ENCODE measurements around the gene TNNI3K.

TNNI3K gene

DNA sequence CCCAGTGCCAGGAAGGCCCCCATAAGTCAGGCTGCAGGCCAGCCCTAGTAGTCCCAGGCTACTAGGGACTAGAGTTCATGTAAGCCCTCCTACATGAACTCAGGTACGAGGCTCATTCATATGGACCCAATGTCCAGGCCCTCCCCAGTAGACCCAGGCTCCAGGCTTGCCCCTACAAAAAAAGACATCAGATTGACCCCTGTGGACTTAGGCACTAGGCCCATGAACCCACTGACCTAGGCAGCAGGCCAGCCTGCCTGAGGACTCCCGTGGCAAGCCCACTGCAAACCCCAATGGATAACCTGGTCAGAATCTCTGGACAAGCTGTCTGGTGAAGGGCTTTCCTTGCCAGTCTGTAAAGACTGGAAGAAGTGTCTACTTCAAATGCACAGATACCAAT, 51.2 kb downstream of the TNNI3K start:
- no peak for DNase-seq (ENCODE audit: low spot score)

DNA sequence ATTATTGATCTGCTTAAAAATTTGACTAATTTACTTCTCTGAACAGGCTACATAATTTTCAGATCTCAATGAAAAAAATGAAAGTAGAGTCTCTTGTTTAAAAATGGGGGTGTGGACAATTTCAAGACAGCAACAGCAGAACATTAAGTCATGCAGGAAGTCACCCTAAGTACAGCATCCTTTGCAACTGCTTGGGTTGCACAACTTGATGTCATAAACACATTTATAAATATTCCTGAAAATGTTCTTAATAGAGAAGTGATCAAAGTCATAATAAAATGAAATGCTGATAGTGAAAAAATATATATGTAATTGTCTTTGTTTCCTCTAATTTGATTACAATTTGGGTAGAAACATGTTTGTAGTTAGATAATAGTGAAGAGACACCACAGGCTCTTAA, 79.3 kb downstream of the TNNI3K start:
- no peak for DNase-seq (ENCODE audit: low spot score)

DNA sequence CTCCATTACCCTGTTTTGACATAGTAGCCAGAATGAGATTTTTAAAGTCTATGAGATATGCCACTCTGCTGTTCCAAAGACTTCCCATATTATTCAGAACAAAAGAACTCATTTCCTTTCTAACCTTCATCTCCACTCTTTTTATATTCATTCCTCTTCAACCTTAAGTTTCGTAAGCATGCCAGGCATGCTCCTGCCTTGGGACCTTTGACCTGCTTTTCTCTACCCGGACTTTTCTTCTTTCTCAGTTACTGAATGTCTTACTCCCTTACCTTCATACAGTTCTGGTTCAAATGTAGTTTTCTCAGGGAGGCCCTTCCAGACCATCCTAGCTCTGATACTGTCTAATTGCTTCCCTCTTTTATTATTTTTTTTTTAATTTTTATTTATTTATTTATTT, 81.1 kb downstream of the TNNI3K start:
- no peak for DNase-seq (ENCODE audit: low spot score)

DNA sequence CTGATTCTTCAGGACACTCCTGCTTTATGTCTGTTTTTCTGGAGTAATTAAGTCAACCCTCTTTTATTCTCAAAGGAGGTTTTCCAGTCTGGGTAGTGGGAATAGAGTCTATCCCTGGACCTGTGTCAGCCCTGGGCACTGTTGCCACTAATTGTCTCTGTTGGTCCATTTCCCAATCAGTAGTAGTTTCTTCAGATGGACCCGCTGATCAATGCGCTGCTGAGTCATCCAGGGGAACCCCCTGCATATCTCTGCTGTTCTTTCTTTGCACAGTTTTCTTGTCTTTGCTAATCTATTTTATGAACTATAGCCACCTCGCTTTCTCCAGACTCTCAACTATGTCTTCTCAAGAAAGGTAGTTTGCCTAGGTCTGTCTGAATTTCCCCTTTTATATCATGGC, 82.5 kb downstream of the TNNI3K start:
- no peak for DNase-seq (ENCODE audit: low spot score)

DNA sequence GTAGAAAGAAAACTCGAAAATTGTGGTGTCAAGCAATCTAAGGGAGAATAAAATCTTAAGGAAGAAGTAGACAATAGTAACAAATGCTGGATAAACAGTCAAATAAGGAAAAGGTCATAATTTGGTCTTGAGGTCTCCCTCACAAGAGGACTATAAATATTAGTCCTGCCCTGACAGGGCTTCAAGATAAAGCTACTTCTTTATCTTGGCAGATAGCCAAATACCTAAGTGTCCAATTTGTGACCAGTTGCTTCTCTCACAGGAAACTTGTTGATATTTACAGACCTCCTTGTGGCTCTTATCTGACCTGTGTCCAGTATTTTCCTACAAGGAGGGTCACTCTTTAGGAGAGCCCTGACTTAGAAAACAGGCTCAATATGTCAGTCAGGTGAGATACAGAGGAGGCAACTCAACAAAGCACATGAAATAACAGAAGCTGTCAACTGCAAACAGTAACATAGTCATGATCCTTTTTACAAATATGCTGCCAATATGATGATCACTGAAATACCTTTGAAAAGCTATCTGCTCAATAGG, 88.8 kb downstream of the TNNI3K start:
- DNase-seq (ENCODE audit: low spot score) = no peak

DNA sequence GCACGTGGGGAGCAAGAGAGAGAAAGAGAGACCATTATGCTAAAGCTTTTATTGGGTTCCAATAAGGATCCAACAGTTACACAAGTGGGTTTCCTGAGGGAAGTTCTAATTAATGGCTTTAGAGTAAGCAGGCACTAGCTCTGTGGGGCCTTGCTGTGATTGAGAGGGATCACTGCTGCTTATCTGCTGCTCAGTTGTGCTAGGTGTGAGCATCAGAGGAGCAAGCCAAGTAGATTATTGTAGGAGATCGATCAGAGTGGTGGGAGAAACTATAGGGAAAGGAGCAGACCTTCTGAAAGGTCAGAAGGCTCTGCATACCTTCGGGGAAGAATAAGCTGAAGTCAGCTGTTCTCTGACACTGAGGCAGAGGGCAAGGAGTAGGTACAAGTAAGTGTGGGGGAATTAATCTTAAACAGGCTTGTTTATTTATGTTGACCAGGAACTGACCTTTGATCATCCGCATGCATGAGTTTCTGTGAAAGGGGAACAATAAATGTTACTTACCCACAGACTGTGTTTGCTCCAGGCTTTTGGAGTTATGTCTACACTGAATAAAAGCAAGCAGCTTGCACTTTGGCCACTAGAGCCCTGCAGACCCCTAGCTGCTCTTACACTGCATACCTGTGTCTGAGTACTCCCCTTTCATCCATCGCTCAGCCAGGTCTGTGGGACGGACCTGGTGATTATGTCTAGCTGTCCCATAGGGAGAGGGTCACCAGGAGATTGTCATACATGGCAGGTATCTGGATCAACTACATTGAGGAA, 89.7 kb downstream of the TNNI3K start:
- DNase-seq (ENCODE audit: low spot score) = no peak

DNA sequence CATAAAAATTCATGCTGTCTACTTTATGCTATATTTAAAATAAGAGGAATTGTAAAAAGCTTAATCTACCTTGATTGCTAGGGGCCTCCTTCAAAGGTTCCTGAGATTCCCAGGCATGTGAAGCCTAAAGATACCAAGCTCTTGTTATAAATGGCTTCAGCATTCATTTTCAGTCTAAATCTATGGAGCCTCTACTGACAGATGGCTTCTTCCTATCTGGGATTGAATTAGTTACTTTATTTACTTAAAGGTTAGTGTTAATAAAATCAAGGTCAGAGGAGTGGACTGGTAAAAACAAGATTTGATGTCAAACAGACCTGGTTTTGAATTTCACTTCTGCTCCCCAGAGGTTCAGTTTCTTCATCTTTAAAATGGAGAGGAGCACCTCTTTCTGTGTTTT, 93.7 kb downstream of the TNNI3K start:
- DNase-seq (ENCODE audit: low spot score) = no peak

DNA sequence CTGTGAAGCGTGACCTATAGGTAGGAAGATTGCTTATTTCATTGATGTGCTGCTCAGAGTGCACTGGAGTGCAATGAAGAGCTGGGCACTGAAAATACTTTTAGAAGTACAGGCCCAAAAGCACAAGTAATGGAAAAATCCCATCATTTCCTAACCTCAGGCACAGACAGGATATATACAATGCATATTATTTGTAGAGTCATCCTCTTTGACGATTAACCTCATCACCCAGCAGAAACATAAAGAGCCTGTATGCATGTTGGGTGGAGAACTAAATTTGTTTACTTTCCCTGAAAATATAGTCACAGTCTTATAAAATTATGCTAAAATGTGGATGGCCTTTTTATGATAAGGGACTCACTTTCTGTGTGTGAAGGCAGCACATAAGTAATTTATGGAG, 98.1 kb downstream of the TNNI3K start:
- DNase-seq (ENCODE audit: low spot score) = no peak

DNA sequence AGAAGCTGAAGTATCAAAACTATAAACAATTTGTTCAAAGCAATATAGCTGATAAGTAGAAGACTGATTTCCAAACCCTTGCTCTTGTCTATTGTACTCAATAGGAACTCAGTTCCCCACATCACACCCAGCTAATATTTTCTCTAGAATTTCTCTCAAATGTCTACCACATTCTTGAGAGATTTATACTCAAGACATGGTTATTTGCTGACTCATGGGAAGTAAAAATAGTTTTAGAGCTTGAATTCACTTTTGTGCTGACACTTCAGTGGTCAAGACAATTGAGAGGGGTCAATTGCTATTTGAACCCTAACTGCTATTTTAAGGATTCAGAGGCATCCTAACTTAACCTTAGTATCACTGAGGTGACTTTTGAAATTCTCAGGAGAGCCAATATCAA, 99.0 kb downstream of the TNNI3K start:
- DNase-seq (ENCODE audit: low spot score) = no peak

DNA sequence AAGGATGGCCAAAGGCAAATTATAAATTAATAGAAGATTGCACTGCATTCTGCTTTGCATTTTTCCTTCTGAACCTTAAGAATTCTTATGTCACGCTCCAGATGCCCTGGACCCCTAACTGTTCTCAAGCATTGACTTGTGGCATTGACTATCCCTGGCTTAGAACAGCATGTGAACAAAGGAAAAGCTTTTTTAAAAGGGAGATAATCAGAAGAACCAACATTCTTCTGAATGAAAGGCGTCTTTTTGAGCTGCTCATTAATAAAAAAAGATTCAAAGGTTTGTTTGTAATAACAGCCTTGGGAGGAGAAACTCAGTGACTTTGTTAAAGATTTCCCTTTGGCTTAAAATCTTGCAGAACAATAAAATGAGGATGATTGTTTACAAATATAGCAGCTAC, 105.5 kb downstream of the TNNI3K start:
- DNase-seq (ENCODE audit: low spot score) = no peak

DNA sequence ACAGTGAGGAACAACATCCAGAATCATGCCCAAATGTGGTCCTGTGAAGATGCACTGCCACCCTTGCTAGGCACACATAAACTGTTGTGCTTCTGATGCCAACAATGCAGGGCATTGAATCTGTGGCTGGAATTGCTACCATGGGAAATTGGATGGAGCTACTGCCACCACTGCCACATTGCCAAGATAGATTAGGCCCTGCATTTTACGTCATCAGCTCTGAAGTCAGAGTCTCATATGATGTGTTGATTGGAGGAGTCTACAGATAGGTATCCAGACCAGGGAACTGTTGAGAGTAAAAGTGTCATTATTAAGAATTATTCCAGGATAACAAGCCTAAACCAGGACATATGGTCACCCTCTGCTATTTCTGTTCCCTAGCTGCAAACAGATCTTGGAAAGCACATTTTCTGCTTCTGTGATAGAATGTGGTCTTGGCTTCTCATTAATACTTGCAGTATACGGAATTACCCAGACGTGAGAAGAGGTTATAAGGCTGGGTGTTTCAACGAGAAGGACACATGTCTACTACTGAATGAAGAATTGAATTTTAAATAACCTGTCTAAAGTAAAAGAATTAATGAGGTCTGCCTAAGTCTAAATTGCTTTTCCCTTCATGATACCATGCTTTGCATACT, 106.6 kb downstream of the TNNI3K start:
- no peak for DNase-seq (ENCODE audit: low spot score)

DNA sequence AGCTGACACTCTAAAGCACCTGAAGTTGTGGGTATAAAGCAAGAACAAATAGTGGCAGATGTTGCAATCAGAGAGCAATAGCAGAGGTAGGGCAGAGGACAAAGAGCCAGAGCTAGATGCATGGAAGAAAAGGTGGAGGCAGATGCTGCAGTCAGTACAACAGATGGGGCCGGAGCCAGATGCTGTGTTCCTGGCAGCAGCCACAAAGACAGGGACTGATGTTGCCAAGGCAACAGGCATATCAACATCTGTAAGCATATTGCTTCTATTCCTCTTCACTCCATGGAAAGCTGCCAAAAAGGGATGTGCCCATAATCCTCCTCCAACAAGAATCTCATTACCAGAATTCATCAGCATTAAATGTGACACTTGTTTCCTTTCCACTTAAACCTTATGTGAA, 108.0 kb downstream of the TNNI3K start:
- DNase-seq (ENCODE audit: low spot score) = no peak

DNA sequence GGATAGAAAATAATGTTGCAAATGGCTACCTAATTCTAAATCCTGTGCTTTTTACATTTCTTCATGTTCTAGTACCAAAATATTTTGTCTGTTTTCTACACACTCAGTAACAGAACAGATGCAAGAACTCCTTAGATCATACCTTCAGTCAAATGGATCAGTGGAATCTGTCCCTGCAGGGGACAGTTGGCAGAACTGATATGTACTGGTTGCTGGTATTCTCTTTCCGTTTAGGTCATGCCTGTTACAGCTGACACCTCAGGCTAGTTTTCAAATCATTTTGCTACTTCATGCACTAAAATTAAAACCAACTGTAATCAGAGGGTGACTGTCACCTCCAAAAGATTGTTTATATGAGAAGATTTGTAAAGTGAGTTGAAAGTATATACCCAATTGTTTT, 109.2 kb downstream of the TNNI3K start:
- no peak for DNase-seq (ENCODE audit: low spot score)

DNA sequence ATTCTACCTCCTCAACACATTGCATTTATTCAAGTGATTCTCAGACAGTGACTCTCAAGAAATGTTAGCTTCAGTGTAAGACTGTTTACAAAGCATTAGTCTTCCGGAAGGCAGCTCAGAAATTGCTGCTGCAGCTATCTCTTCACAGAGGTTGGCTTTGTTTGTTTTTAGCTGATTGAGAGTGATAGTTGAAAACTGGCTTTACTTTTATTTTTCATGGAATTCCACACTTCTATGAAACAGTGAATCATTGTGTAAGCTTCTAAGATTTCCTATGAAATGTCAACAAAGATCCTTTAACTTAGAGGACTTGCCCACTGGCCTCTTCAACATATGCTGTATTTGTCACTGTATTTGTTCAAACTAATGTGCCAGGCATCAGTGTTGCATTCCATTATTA, 121.3 kb downstream of the TNNI3K start:
- no peak for DNase-seq (ENCODE audit: low spot score)

DNA sequence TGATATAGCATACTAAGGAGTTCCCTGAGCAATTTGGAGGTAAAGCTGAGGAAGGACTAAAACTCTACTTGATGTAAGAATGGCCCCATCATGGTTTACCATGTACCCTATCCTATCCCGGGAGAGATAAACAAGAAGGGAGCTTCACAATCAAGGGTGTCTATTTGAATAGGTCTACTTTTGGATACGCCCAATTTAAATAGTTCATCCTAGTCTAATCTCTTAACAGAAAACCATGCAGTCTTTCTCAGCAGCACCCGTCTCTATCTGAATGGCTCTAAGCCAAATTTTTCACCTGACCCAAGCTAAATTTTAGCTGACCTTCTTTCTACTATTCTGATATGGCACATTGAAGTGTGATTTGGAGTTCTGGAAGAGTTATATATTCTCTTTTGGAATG, 122.0 kb downstream of the TNNI3K start:
- DNase-seq (ENCODE audit: low spot score) = no peak

DNA sequence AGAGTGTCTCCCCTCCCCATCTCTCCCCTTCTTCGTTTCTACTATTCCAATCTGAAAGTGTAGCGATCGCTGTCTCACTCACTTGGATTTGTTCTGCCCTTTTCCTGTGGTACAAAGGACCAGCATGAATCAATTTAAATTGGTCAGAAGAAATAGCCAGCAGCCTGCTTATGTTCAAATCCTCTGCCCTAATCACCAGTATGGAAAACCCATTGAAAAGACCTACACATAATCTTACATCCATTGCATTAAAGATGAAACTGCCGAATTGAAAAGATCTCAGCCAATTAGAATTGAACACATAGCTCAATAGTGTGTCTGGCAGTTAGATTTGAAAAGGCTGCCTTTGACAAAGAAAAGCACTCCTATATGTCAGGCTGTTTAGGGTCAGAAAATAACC, 122.6 kb downstream of the TNNI3K start:
- DNase-seq (ENCODE audit: low spot score) = no peak

DNA sequence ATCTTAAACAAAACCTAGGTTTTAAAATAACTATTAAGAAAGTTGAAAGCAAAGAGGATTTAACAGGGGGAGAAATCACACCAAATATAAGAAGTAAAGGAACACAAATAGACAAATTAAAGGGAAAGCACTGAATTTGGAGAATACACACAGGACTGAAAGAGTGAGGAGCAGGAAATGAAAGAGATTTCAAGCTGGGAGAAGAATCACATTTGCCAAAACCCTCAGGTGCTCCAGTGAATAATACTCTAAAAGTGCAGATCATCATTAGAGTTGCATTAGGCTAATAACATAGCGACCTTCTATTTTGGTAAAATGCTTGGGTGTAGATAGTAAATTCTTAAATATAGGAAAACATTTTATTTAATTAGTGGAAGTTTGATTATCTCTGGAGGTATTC, 127.5 kb downstream of the TNNI3K start:
- no peak for DNase-seq (ENCODE audit: low spot score)

DNA sequence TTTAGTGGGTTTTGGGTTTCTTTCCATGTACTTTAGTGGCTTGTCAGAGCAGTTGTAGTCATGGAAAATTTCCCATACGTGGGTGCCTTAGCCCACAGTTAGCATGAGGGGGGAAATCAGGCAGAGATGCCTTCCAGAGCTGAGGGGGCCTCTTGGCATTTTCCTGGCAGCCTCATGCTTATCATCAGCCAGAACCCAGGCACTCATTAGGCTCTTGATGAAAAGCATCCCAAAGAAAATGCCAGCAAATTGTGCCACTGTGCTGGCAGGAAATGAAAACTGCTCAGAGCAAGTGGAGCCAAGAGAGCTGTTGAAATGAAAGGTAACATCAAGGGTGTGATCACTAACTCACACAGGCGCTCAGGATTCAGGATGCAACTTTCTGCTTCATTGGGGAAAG, 128.0 kb downstream of the TNNI3K start:
- DNase-seq (ENCODE audit: low spot score) = no peak

DNA sequence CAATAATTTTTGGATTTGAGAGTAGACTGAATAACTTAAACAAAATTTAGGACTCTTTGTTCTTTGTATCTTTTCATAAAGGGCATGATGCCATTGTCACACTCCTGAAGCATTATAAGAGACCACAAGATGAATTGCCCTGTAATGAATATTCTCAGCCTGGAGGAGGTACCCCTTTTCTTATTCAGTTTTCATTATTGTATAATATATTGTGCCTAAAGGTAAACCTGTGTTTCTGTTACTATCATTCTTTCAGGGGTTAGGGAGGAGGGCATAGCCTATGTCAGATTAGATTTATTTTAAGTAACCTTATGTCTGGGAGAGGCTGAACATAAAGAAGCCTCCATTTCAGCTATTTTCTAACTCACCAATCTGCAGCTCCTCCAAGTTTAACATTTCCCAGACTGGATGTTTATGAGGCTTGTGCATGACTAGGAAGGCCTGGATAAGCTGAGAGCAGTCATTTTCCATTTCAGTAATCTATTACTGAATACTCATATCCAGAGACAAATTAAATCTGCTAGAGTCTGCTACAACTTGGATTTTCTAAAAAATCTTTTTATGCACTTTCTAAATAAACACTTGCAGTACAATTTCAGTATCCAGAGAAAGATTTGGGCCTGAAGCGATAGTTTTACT, 132.1 kb downstream of the TNNI3K start:
- no peak for DNase-seq (ENCODE audit: low spot score)

DNA sequence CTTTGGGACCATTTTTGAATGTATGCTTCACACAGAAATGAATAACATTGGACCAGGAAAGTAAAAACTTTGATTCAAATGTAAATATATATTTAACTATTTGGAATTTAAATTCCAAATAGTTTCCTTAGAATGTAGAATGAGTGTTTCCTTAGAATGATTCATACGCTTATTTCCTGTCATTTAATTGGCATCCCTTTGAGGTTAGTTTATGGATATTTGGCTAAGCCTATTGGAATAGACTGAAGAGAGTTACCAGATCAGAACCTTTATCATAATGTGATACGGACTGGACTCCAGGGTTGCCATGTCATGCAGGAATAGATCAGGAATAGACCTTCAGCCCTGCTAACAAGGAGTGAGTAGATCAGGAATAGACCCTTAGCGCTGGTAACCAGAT, 133.1 kb downstream of the TNNI3K start:
- DNase-seq (ENCODE audit: low spot score) = no peak

DNA sequence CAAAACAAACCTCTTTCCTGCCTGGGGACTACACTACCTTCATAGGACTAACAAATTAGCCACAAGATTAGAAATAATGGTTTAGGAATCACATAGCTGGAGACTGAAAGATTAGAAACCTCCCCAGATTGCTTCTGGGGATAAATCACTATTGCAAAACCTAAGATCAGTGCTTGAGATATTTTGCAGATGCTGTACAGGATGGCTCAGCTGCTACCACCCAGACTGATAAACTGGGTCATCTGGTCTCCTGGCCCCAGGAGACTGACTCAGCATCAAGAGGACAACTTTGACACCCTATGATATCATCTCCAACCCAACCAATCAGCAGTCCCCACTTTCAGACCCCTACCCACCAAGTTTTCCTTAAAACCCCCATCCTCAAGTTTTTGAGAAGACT, 140.2 kb downstream of the TNNI3K start:
- DNase-seq (ENCODE audit: low spot score) = no peak

DNA sequence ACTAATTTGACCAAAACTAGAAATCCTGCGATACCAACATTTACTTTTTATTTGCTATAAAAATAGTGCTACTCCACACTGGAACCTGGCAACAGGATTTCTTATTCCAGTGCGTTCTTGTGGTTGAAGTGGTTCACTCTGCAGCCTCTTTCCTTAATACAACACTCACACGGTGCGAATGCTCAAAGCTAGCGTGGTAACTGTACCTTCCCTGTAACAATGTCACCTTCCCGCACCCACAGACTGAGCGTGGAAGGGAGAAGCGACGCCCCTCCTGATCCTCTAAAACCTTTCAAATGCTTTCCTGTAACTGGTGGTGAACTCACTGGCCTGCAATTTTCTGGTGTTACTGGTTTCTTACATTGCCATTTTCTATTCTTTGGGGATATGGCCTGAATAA, 145.1 kb downstream of the TNNI3K start:
- DNase-seq (ENCODE audit: low spot score) = no peak

DNA sequence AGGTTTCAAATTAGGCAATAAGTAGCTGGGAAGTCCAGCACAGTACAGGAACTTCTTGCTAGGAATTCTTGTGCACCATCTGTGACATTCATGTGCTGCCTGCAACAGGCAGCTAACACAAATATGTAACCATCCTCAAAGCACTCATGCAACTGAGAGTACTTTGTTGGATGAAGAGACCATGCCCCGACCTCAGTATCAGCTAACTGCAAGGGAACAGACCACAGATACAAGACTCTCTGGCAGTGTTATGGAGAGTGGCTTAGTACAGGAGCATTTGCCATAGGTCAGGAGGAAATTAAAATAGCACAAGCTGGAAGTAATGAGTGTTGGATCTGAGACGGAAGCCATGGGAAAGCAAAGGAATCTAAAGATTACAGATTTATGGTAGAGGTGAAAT, 153.7 kb downstream of the TNNI3K start:
- no peak for DNase-seq (ENCODE audit: low spot score)

All from LoVo (cell line).